ENCODE results near the gene DNAJB12.
A peak's percentile ranks its signal among the peaks of the same experiment; 100 is the strongest.
"Not testable (repeated sequence)": the region's sequence is repeated elsewhere in the genome, so short reads cannot be mapped to it uniquely, and the experiment has no call there.

DNAJB12 gene

GRCh38 chr10:72331575-72332422, 22.9 kb downstream of the DNAJB12 start:
- no peak for DNase-seq (ENCODE audit: low spot score)

DNA sequence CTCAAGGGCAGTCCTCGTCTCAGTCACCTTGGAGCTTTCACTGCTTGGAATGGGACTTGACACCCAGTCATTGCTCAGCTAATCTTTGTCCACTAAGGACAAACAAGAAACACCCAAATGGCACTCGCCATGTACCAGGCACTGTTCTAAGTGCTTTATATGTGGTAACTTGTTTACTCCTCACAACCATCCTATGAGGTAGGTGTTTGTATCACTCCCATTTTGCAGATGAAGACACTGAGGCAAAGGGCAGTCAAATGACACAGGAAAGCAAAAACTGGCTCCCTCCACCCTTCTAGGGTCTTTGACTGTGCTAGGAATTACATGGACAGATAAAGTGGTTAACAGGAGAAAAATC, 24.7 kb downstream of the DNAJB12 start:
- DNase-seq (ENCODE audit: low spot score) = no peak

DNA sequence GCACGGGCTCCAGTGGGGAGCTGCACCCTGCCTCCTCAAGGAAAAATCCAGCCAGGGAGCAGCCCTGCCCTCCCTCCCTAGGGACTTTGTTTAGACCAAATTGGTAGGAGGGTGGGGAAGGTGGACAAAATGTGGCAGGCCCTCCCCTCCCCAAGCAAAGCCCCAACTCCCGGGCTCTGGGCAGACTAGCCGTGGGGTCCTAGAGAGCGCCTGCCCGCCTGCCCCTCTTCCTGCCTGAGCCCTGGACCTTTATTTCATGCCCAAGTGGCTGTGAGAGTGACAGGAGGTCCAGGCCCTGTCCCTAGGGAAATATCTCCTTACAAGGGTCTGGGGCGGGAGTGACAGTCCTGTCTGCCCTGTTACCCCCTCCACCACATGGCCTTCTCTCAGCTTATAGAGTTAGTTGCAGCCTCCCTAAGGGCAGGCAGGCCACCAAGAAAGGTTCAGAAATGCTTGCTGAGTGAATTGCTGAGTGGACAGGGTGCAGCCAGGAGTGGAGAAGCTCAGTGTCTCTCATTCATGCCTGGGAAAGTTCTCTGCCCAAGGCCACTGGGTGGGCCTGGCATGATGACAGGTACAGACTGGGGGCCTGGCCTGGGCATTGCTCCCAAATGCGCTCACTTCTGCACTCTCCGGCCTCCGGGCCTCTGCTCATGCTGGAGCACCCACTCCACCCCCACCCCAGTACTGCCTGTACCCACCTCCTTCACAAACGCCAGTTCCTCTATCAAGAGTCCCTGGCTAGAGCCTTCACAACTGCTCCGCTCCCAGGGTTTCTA, 25.2 kb downstream of the DNAJB12 start:
- DNase-seq (ENCODE audit: low spot score) = no peak

- DNase-seq (ENCODE audit: low spot score) = no peak
Measured at GRCh38 chr10:72328829-72329204, 25.9 kb downstream of the DNAJB12 start.

- DNase-seq (ENCODE audit: low spot score) = peak; percentile 76
Measured at GRCh38 chr10:72328045-72328828, 26.5 kb downstream of the DNAJB12 start.

GRCh38 chr10:72326665-72327603, 27.8 kb downstream of the DNAJB12 start:
- not testable (repeated sequence) for DNase-seq (ENCODE audit: low spot score)

GRCh38 chr10:72325243-72326175, 29.2 kb downstream of the DNAJB12 start:
- DNase-seq (ENCODE audit: low spot score) = not testable (repeated sequence)

DNA sequence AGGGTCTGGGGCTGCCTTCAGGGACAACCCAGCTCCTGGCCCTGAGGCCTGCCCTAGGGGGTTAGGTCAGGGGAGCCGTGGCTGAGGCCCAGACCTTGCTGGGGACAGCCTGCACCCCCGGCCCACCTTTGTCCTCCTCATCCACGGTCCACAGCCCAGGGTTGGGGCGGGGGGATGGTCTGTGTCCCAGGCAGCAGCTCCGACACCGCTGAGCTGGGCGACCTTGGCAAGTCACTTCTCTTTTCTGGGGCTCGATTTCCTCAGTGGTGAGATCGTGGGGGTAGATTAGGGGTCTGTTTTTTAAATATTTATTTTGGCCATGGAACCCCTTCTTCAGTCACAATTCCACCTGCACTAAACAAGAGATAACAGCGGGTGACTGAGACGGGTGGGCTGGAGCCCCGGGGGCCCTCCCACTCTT, 30.9 kb downstream of the DNAJB12 start:
- no peak for DNase-seq (ENCODE audit: low spot score)

GRCh38 chr10:72323108-72323749, 31.5 kb downstream of the DNAJB12 start:
- DNase-seq (ENCODE audit: low spot score) = no peak

- DNase-seq (ENCODE audit: low spot score) = no peak
Measured at GRCh38 chr10:72322280-72323058, 32.2 kb downstream of the DNAJB12 start.

DNA sequence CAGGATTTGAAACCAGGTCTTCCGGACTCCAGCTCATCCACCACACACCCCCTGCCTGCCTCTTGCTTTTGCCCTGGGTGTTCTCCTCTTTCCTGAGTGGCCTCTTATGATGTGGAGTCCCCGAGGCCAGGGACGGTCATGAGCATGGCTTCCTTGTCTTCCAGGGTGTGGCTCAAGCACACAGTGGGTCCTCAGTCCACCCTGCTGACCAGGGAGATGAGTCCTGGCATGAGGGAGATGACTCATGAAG, 32.8 kb downstream of the DNAJB12 start:
- no peak for DNase-seq (ENCODE audit: low spot score)

DNA sequence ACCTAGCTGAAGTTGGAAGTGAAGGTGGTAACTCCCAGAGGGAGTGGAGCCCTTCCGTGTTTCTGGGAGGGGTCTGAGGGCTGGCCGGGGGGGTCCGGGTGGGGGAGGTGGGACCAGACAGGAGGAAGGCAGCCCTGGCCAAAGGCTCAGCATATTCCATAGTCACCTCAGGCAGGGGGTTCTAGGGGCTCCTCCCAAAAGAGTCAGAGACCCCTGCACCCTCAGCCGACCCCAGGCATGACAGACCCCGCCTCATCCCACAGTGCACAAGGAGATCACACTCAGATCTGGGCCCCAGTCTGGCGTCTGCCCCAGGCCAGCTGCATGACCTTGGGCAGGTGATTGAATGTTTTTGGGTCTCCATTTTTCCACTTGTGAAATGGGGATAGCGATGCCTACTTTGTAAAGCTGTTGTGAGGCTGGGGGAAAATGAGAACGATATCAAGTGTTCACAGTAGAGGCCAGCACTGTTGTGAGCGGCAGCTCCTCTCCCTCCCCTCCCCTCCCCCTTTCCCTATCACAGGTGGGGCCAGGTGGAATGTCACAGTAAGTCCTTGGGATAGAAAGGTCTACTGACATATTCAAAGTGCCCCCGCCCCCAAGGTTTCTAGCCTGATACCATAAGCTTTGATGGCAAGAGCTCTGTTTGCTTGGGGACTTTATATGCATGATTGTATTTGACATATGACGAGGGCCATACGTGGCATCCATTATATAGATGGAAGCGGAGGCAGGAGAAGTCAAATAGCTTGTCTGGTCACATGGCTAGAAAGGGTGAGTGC, 33.3 kb downstream of the DNAJB12 start:
- DNase-seq (ENCODE audit: low spot score) = no peak

DNA sequence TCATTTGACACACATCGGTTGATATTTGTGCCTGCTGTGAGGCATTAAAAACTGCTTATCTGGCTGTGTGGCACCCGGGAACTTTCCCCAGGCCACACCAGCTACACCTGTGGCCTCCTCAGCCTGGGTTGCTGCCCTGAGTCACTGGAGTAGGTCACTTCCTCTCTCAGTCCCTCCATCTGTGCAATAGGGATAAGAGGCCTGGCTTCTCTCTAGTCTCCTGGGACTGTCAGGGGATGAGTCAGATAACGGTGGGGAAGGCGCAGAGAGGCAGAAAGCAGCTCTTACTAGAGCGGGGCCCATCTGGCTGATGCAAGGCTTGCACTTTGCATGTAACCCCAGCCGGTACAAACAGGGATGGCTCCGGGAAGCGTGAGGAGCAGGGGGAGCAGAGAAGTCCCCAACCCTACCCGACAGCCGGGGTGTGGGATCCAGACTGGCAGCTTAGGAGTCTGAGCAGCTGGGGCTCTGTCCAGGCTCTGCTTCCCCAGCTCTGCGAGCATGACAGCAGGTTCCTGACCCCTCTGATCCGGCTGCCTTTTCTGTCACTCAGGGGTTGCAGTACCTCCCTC, 34.0 kb downstream of the DNAJB12 start:
- DNase-seq (ENCODE audit: low spot score) = peak; percentile 72

DNA sequence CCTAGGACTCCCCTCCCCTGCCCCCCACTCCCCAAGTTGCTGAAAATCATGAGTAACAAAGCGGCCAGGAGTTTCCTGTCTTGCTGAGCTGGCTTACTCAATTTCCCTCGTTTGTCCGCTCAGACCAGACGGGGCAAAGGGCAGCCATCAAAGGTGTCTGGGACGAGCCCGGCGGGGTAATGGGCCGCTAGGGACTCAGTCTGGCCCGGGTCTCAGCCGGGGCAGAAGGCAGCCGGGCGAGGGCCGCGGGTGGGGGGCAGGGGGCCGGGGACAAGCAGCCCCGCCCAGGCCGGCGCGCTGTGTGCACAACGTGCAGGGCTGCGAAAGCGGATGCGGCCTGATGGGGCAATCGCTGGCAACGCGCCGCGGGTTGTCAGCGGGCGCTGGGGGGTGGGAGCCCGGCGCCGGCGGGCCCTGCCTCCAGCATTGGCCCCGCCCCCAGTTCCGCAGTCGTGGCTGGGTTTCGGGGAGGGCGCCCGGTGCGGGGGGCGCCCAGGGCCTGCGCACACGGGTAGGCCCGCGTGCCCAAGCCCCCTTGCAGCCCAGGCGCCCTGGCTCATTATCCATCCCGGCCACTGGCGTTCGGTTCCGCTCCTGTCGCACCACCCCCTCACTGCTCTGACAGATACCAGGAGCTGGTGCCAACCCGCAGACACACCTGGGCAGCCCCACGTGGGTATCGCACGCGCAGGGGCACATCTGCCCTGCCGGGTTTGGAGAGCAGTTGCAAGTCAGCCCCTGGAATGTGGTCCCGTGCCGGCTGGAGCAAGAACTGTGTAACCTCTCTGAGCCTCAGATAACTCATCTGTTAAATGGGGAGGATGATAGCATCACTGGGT, 35.1 kb downstream of the DNAJB12 start:
- DNase-seq (ENCODE audit: low spot score) = peak; percentile 69

- no peak for DNase-seq (ENCODE audit: low spot score)
Measured at GRCh38 chr10:72318418-72319262, 36.1 kb downstream of the DNAJB12 start.

GRCh38 chr10:72316748-72317435, 37.8 kb downstream of the DNAJB12 start:
- DNase-seq (ENCODE audit: low spot score) = no peak

Data from HuH-7.5 (cell line).